SH-SY5Y (cell line): Measurements from ENCODE around the gene EPAS1.

ENCODE experiments used
- GATA2 ChIP-seq: IDR thresholded peaks from 2 replicates; pipeline ENCODE4 v1.6.1; 2011; ENCODE audit warnings: mild to moderate bottlenecking, low read depth, low read length
- GATA3 ChIP-seq: IDR thresholded peaks from 2 replicates; pipeline ENCODE4 v1.6.1; 2011; ENCODE audit warnings: low read depth, mild to moderate bottlenecking, low read length, moderate library complexity

GRCh38 chr2:46260305-46260704 lies 36.9 kb upstream of the EPAS1 start:
- no peak for TF ChIP-seq GATA2
- TF ChIP-seq GATA3: no peak
